ENCODE measurements around the gene BDP1. TPM values are rescaled to one million over a fixed set of nuclear protein-coding genes. Genes with fewer than 3 reads are reported as not detected.

BDP1 gene
- total RNA-seq, 2 experiments from 2014 or later = 27.8 to 29.3 TPM

Other genes with a start within 250 kb of the BDP1 start
- gene MCCC2, start 131.7 kb downstream of the BDP1 start, total RNA-seq = 10 to 100 TPM; 34.9 to 36.2 TPM